GF-D8 (cell line): ENCODE data around the gene NAGS.
"Not testable (repeated sequence)": the region's sequence is repeated elsewhere in the genome, so short reads cannot be mapped to it uniquely, and the experiment has no call there.

Experiments
- DNase-seq: peaks from one replicate; lab custom pipeline; 2025; lab: John Stamatoyannopoulos, UW

NAGS gene

GRCh38 chr17:44004077-44004760, at the start of gene NAGS:
Gene NAGS (plus strand): TSS chr17:44004622. CDS start chr17:44004664, 42 bp downstream.
- DNase-seq, result no peak

GRCh38 chr17:43956222-43956621, 48.2 kb upstream of the NAGS start:
- no peak for DNase-seq

DNA sequence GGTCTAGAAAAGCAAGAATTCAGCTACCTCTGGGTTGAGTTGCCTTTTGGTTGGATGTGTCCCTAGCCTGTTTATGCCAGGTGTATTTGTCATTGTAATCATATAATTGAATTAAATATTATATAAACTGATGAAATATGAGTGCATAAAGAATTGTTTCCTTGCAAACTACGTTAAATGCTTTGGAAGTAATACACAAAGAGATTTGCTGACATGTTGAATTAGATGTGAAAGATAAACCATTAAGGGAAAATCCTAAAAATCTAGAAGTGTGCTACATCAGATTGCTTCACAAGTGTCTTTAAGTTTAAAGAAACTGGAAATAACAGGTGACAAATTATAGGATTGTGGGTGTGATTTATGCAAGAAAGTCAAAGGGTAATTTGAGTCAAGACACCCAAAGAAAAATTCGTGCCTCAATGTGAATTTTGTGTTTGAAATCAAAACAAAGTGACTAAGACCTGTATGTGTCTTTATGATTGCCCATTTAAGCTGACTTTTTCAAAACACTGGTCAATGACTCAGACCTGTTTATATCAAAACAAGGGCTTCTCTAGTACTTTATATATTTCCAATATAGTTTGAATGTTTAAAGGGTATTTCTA, 45.6 kb upstream of the NAGS start:
- no peak for DNase-seq

- not testable (repeated sequence) for DNase-seq
Measured at GRCh38 chr17:43961292-43961691, 43.1 kb upstream of the NAGS start.

GRCh38 chr17:43961954-43962353, 42.5 kb upstream of the NAGS start:
- no peak for DNase-seq

- DNase-seq, result no peak
Measured at GRCh38 chr17:43962479-43962878, 41.9 kb upstream of the NAGS start.

- no peak for DNase-seq
Measured at GRCh38 chr17:43966276-43966675, 38.1 kb upstream of the NAGS start.

DNA sequence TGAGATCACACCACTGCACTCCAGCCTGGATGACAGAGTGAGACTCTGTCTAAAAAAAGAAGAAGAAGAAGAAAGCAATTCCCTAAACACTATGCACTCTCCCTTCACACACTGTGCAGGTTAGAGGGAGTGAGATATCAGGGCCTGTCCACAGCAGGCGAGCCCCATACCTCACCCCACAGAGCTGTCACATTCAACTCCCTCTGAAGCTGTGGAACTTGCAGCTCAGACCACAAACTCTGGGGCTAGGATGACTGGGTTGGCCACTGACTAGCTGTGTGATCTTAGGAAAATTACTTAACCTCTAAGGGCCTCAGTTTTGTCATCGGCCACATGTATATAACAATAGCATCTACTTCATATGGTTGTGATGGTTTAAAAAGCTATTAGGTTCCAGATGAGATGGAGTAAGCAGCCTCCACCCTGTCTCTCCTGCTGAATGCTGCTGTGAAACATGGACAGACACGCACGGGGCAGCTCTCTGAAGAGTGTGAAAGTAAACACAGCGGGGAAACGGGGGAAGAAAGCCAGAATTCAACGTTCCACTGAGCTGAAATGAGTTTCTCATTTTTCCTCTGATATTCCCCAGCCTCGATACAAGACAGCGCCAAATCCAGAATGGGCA, 37.1 kb upstream of the NAGS start:
- DNase-seq, result no peak

- DNase-seq, result no peak
Measured at GRCh38 chr17:43970366-43970765, 34.1 kb upstream of the NAGS start.

DNA sequence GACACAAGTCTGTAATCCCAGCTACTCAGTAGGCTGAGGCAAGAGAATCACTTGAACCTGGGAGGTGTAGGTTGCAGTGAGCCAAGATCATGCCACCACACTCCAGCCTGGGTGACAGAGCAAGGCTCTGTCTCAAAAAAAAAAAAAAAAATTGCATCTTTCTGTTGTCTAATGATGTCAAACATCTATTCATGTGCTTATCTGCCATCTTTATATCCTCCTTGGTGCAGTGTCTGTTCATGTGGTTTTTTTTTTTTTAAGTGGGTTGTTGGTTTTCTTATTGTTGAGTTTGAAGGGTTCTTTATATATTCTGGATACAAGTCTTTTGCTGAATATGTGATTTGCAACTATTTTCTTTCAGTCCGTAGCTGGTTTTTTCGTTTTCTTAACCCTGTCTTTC, 33.0 kb upstream of the NAGS start:
- DNase-seq, result not testable (repeated sequence)

DNA sequence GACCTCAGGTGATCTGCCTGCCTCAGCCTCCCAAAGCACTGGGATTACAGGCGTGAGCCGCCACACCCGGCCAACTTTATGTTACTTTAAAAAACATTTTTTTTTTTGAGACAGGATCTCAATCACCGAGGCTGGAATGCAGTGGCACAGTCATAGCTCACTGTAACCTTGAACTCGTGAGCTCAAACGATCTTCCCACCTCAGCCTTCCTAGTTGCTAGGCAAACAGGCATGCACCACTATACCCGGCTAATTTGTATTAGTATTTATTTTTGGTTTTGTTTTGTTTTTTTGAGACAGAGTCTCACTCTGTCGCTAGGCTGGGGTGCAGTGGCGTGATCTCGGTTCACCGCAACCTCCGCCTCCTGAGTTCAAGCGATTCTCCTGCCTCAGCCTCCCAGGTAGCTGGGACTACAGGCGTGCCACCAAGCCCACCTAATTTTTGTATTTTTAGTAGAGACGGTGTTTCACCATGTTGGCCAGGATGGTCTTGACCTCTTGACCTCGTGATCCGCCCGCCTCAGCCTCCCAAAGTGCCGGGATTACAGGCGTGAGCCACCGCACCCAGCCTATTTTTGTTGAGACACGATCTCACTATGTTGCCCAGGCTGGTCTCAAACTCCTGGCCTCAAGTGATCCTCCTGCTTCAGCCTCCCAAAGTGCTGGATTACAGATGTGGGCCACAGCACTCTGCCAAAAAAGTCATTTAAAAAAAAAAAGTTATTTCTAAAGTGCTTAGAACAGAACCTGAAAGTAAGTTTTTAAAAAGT, 31.8 kb upstream of the NAGS start:
- DNase-seq, result not testable (repeated sequence)

DNA sequence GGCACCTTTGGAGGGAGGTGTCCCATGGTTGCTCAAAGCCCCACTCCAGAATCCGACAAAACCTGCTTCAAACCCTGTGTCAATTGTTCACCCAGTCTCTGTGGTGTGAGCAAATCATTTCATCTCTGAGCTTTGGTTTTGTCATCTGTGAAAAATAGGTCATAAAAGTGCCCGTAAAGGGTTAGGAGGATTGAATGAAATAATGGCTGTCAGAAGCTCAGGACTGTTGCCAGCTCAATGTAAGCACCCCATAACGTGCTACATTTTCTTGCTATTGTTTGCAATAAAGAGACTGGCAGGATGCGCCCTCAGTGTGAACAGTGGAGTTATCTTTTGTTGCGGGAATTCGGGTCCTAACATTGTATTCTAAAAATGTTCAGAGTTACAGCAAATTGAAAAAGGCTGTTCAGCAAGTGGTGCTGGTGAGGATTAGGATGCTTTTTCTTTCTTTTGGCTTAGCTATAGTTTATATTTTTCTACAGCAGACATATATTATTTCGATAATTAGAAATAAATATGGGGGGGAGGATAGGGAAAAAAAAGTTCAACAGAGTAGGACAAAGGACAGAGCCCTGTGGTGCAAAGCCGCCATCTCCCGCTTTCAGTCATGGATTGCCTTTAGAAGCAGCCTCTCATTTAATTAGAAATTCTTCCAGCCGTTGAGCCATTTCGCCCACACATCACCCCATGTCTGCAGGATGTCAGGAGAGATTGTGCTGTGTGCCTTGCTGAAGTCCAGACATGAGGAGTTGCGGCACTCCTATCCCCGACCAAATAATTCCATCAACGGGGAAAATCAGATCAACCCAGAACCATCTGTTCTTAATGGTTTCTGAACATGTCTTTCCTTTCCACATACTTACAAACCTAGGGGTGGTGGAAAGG, 29.8 kb upstream of the NAGS start:
- no peak for DNase-seq

DNA sequence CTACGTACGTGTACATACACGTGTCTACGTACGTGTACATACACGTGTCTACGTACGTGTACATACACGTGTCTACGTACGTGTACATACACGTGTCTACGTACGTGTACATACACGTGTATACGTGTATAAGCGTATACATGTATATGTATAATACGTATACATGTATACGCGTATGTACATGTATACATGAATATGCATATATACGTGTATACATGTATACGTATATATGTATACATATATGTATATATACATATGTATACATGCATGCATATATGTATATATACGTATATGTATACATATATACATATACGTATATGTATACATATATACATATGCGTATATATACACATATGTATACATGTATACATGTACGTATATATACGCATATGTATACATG, 28.5 kb upstream of the NAGS start:
- DNase-seq, result no peak

DNA sequence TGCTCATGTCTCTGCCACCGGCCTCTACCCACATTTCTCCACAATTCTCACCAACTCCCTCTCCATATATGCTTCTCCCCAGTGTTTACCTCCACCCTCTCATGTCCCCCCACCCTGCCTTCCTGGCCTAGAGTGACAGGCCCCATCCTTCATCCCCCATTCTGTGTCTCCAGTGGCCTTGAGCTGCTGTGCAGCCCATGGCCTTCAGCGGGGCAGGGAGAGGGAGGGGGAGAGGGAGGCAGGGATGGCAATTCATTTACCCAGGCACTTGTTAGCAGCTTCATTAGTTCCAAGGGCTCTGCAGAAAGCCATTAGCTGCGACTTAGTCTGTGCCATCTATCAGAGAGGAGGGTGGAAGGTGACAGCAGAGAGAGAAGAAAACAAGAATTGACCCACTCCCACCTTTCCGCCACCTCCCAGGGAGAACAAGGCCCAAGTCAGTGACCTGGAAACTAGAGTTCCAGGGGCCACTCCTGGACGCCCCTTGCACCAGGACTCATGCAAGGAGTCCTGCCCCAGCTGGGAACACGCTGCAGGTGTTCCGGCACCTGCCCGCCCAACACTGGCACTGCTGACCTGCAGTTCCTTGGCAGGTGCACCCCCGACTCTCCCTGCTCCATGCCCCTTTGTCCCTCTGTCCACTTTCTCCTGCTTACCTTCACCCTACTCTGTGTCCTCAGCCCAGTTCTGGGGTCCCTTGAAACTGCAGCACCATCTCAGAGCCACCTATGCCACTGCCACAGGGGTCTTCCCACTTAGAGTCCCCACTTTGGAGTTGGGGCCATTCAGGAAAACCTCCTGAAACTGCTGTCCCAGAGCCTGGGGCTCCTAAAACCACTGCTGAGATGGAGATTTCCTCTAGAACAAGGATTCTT, 27.2 kb upstream of the NAGS start:
- no peak for DNase-seq

DNA sequence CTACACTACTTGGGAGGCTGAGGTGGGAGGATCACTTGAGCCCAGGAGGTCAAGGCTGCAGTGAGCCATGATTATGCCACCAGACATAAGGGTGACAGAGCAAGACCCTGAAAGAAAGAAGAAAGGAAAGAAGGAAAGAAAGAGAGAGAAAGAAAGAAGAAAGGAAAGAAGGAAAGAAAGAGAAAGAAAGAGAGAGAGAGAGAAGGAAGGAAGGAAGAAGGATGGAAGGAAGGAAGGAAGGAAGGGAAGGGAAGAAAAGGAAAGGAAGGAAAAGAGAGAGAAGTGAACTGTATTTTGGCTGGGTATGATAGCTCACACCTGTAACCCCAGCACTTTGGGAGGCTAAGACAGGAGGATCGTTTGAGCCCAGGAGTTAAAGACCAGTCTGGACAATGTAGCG, 26.3 kb upstream of the NAGS start:
- DNase-seq, result no peak

DNA sequence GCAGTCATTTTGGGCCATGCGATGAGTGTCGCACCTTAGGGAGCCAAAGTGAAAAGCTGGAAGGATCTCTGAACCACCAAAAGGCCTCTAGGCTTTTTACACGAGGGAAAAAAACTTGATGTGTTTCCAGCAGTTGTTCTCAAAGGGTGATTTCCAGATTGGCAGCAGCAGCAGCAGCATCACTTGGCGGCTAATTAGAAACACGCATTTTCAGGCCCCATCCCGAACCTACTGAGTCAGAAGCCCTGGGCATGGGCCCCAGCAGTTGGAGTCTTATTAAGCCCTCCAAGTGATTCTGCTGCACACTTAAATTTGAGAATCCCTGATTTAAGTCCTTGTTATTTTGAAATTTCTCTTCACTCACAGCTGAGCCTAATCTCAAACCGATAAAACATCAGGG, 25.4 kb upstream of the NAGS start:
- DNase-seq, result no peak

GRCh38 chr17:43979671-43980070, 24.8 kb upstream of the NAGS start:
- no peak for DNase-seq

DNA sequence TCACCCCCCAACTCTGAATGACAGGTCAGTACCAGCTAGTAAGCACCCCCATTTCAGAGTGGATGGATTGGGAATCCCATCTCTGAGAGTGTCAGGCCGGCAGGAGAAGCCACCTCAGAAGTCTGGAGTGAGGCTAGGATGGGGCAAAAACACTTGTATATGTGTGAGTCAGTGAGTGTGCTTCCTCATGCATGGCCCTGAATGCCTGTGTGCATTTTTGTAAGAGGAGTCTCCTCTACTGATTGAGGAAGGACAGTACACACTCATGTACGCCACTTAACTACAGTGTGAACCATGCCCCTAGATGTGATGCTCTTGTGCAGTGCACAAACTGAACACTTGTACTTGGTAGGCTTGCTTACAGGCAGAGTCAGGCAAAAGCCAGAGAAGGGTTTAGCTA, 22.3 kb upstream of the NAGS start:
- DNase-seq, result no peak

GRCh38 chr17:43983196-43983514, 21.3 kb upstream of the NAGS start:
- DNase-seq, result no peak

DNA sequence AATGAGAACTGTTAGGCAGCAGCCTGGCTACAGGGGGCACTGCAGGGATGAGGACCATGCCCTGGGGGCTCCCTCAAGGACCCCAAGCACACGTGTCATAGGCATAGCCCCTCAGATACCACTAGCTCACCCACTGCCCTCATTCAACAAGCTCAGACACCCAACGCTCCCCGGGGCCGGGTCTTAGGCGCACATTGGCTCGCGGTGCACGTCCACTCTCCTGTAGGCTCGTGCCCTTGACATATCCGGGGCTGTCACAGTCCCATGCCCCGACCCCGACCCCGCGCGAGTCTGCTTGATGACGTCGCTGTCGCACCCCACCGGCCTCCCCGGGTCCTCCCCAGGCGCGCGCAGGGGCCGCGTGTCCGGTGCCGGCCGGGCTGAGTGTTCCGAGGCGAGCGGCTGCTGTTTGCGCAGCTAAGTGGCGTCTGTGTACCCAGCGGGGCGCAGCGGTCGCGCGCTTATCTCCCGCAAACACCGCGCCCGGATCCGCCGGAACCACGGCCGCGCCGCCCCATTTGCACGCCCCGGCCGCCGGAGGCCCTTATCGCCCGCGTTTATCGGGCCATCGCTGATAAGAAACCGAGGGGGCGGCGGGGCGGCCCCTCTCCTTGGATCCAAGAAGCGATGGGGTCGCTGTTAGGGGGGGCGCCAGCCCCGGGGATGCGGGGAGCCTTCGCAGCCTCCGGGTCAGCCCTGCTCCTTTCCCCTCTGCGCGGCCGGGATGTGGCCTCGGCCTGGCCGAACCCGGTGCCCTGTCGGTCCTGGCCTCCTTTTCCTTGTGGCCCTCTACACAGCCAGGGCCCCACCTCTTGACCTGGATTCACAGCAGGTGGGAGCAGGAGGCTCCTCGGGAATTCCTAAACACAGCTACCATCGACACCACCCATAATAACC, 20.7 kb upstream of the NAGS start:
- DNase-seq, result no peak
